Lung (tissue), 12 donors: ENCODE results near the gene TTC32. TPM values are rescaled to one million over a fixed set of nuclear protein-coding genes. Genes with fewer than 3 reads are reported as not detected.

Experiments used
- ATAC-seq: fragments of 200-7000 bp; cut with Tn5 transposase; one replicate; pipeline ENCODE4 v1.9.1; 2020; ENCODE audit warnings: moderate number of reproducible peaks; ENCODE audit not compliant: insufficient read depth, low FRiP score
- DNase-seq, 3 donors: peaks; one replicate each; pipeline ENCODE4 v3.0.0-alpha.2; 2013 to 2017
- H3K27ac ChIP-seq, 2 donors: one replicate each; pipeline ENCODE4 v1.5.1; 2013; ENCODE audit warnings: mild to moderate bottlenecking in 2 of 2, moderate library complexity in 2 of 2, control low read depth in 1 of 2, inconsistent platforms in 1 of 2, low read depth in 1 of 2, low read length in 1 of 2
- H3K27me3 ChIP-seq, 3 donors: one replicate each; pipeline ENCODE4 v1.5.1; 2013; ENCODE audit warnings: low read length in 2 of 3; ENCODE audit not compliant: control insufficient read depth in 3 of 3, insufficient read depth in 3 of 3
- H3K36me3 ChIP-seq, 4 donors: one replicate each; pipeline ENCODE4 v1.5.1; 2013; ENCODE audit warnings: low read length in 4 of 4, mild to moderate bottlenecking in 1 of 4, moderate library complexity in 1 of 4; ENCODE audit not compliant: control insufficient read depth in 4 of 4, insufficient read depth in 4 of 4
- H3K4me1 ChIP-seq, 5 donors: one replicate each; pipeline ENCODE4 v1.5.1; 2013; ENCODE audit warnings: low read length in 5 of 5, mild to moderate bottlenecking in 2 of 5, moderate library complexity in 1 of 5; ENCODE audit not compliant: control insufficient read depth in 5 of 5, insufficient read depth in 5 of 5
- H3K4me3 ChIP-seq: one replicate; pipeline ENCODE4 v1.5.1; 2013; ENCODE audit warnings: mild to moderate bottlenecking, control low read depth, moderate library complexity
- H3K9ac ChIP-seq, 2 donors: one replicate each; pipeline ENCODE4 v1.5.1; 2013; ENCODE audit warnings: low read length in 2 of 2, control low read depth in 1 of 2; ENCODE audit not compliant: insufficient read depth in 1 of 2
- H3K9me3 ChIP-seq, 4 donors: one replicate each; pipeline ENCODE4 v1.5.1; 2013; ENCODE audit warnings: low read length in 3 of 4, mild to moderate bottlenecking in 1 of 4, moderate library complexity in 1 of 4; ENCODE audit not compliant: control insufficient read depth in 4 of 4, insufficient read depth in 3 of 4
- WGBS, 2 donors: extraction: QIAGEN DNeasy Blood & Tissue Kit; methylation state at CpG; one replicate each; pipeline ENCODE4 v1.1.7; 2013; 5-methylcytosine and 5-hydroxymethylcytosine counted together
- polyA plus RNA-seq, 2 donors: library from polyadenylated mRNA; stranded (reverse); fragments of 200-250 nt; gene quantifications; one replicate each; pipeline ENCODE4 v1.2.1, GENCODE V29; 2013
- total RNA-seq, 2 donors: library from RNA; depleted of rRNA in 1 of 2; stranded (reverse); fragments of >200 nt in 1 of 2; gene quantifications; one replicate each; pipeline ENCODE4 v1.2.1, GENCODE V29; 2014 to 2021
- TF ChIP-seq, protein P1 (sequence below): IDR thresholded peaks from 2 replicates; pipeline ENCODE4 v1.5.1; 2012; ENCODE audit warnings: mild to moderate bottlenecking; ENCODE audit errors: control extremely low read depth, extremely low read depth
- donor health status: control.
- donor health status: control.
- donor health status: Bipolar disorder and iron deficiency.
- donor health status: healthy.
- donor health status: DM: yes; HTN: yes; CAD: no.

Gene TTC32
- total and polyA plus RNA-seq, 4 donors = 11.5 to 47.3 (median 16.2) TPM

- DNase-seq (no peak), ATAC-seq (no peak)
- Histone ChIP-seq H3K4me1 (no peaks in the 10 kb centered on the region), H3K36me3 (no peaks in the 10 kb centered on the region), H3K9ac (no peak overlapping the region), H3K27me3 (no peaks in the 10 kb centered on the region), H3K27ac (no peak overlapping the region), H3K4me3 (no peak overlapping the region), H3K9me3 (no peaks in the 10 kb centered on the region)
- TF ChIP-seq, protein P1, sequence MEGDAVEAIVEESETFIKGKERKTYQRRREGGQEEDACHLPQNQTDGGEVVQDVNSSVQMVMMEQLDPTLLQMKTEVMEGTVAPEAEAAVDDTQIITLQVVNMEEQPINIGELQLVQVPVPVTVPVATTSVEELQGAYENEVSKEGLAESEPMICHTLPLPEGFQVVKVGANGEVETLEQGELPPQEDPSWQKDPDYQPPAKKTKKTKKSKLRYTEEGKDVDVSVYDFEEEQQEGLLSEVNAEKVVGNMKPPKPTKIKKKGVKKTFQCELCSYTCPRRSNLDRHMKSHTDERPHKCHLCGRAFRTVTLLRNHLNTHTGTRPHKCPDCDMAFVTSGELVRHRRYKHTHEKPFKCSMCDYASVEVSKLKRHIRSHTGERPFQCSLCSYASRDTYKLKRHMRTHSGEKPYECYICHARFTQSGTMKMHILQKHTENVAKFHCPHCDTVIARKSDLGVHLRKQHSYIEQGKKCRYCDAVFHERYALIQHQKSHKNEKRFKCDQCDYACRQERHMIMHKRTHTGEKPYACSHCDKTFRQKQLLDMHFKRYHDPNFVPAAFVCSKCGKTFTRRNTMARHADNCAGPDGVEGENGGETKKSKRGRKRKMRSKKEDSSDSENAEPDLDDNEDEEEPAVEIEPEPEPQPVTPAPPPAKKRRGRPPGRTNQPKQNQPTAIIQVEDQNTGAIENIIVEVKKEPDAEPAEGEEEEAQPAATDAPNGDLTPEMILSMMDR = no peak
- WGBS, 2 donors = 92% methylated on average over 11 of the region's 11 CpGs
Observed at GRCh38 chr2:19848029-19848750, 53.6 kb downstream of the TTC32 start.

DNA sequence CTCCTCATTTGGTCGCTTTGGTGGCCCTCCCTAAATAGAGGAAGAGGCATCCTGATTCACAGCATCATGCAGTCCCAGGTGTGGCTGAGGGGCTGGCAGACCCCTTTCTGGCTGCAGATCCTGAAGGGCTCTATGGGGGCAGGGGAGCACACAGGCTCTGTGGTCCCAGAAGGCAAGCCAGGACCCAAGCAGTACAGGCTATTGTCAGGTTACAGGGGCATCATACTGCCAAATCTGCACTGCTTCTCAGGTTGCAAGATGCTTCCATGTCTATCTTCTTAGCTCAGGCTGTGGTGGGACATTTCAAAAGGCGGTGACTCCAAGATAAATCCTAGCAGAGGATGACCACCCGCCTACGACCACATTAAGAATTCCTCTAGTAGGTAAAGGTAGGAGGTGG is 54.3 kb downstream of the TTC32 start:
- Histone ChIP-seq H3K4me3 (no peak overlapping the region), H3K27ac (no peak overlapping the region), H3K9me3 (no peaks in the 10 kb centered on the region), H3K27me3 (no peaks in the 10 kb centered on the region), H3K4me1 (no peaks in the 10 kb centered on the region), H3K36me3 (no peaks in the 10 kb centered on the region), H3K9ac (no peak overlapping the region)
- TF ChIP-seq, protein P1 = no peak
- WGBS, 2 donors = 95 to 97% methylated on average over 4 of the region's 4 CpGs
- DNase-seq = no peak
- no peak for ATAC-seq

Other genes starting within 250 kb of the TTC32 start
- 10 to 100 TPM; 13.4 to 25.9 TPM for gene WDR35, start 88.1 kb upstream of the TTC32 start, total RNA-seq
- gene WDR35, start 88.1 kb upstream of the TTC32 start, polyA plus RNA-seq = 1 to 10 TPM; 2.8 to 4.6 TPM
- 1 to 10 TPM; 2.9 to 3.6 TPM for gene MATN3, start 110.7 kb upstream of the TTC32 start, total RNA-seq
- 1 to 10 TPM; 2.7 to 3.1 TPM for gene MATN3, start 110.7 kb upstream of the TTC32 start, polyA plus RNA-seq
- gene LAPTM4A, start 149.6 kb upstream of the TTC32 start, total RNA-seq = 100 to 1,000 TPM; 173 to 234 TPM
- gene LAPTM4A, start 149.6 kb upstream of the TTC32 start, polyA plus RNA-seq = 100 to 1,000 TPM; 155 to 236 TPM